ENCODE results near the gene ZIC2. TPM values are rescaled to one million over a fixed set of nuclear protein-coding genes. Genes with fewer than 3 reads are reported as not detected.
A peak's percentile ranks its signal among the peaks of the same experiment; 100 is the strongest.

ZIC2 gene
- total RNA-seq, 1 donor from 2014 or later: 21.9 TPM

GRCh38 chr13:99980824-99981734 is 505 bp upstream of the ZIC2 start:
- peak; percentile 69 for DNase-seq
- peaks cover 16% of the 10 kb centered on the region for H3K4me1 Mint-ChIP-seq (ENCODE audit: low read depth, unreplicated experiment)
- peaks cover 19% of the 10 kb centered on the region for H3K9me3 Mint-ChIP-seq (ENCODE audit: unreplicated experiment)
- H3K27me3 Mint-ChIP-seq (ENCODE audit: unreplicated experiment): peaks cover 40% of the 10 kb centered on the region
- no peak overlapping the region for H3K27ac Mint-ChIP-seq (ENCODE audit: unreplicated experiment)
- TF ChIP-seq CTCF (IDR thresholded peaks at IDR 0.05; ENCODE audit: partially characterized antibody, unreplicated experiment): no peak
- H3K4me3 Mint-ChIP-seq (ENCODE audit: unreplicated experiment): peak overlapping the region; percentile 71
- H3K36me3 Mint-ChIP-seq (ENCODE audit: unreplicated experiment): no peaks in the 10 kb centered on the region

- TF ChIP-seq CTCF (IDR thresholded peaks at IDR 0.05; ENCODE audit: partially characterized antibody, unreplicated experiment): no peak
- peak overlapping the region; percentile 93 for H3K4me3 Mint-ChIP-seq (ENCODE audit: unreplicated experiment)
- DNase-seq: peak; percentile 66
- peak overlapping the region; percentile 75 for H3K27ac Mint-ChIP-seq (ENCODE audit: unreplicated experiment)
- peaks cover 18% of the 10 kb centered on the region for H3K4me1 Mint-ChIP-seq (ENCODE audit: low read depth, unreplicated experiment)
- no peaks in the 10 kb centered on the region for H3K36me3 Mint-ChIP-seq (ENCODE audit: unreplicated experiment)
- H3K9me3 Mint-ChIP-seq (ENCODE audit: unreplicated experiment): peaks cover 17% of the 10 kb centered on the region
- H3K27me3 Mint-ChIP-seq (ENCODE audit: unreplicated experiment): peaks cover 41% of the 10 kb centered on the region
Measured at GRCh38 chr13:99982036-99982730, 599 bp downstream of the ZIC2 start.

GRCh38 chr13:99982731-99983498 is 1.3 kb downstream of the ZIC2 start:
- Mint-ChIP-seq H3K9me3 (ENCODE audit: unreplicated experiment) (peaks cover 17% of the 10 kb centered on the region), H3K27me3 (ENCODE audit: unreplicated experiment) (peaks cover 45% of the 10 kb centered on the region), H3K36me3 (ENCODE audit: unreplicated experiment) (no peaks in the 10 kb centered on the region), H3K27ac (ENCODE audit: unreplicated experiment) (peak overlapping the region; percentile 75), H3K4me3 (ENCODE audit: unreplicated experiment) (peak overlapping the region; percentile 93), H3K4me1 (ENCODE audit: low read depth, unreplicated experiment) (peaks cover 18% of the 10 kb centered on the region)
- peak; percentile 35 for DNase-seq
- TF ChIP-seq CTCF (IDR thresholded peaks at IDR 0.05; ENCODE audit: partially characterized antibody, unreplicated experiment): no peak

- DNase-seq: peak; percentile 34
- peak overlapping the region; percentile 75 for H3K27ac Mint-ChIP-seq (ENCODE audit: unreplicated experiment)
- H3K9me3 Mint-ChIP-seq (ENCODE audit: unreplicated experiment): peaks cover 17% of the 10 kb centered on the region
- TF ChIP-seq CTCF (IDR thresholded peaks at IDR 0.05; ENCODE audit: partially characterized antibody, unreplicated experiment): no peak
- peaks cover 45% of the 10 kb centered on the region for H3K27me3 Mint-ChIP-seq (ENCODE audit: unreplicated experiment)
- H3K4me1 Mint-ChIP-seq (ENCODE audit: low read depth, unreplicated experiment): peaks cover 18% of the 10 kb centered on the region
- no peaks in the 10 kb centered on the region for H3K36me3 Mint-ChIP-seq (ENCODE audit: unreplicated experiment)
- H3K4me3 Mint-ChIP-seq (ENCODE audit: unreplicated experiment): peak overlapping the region; percentile 93
Measured at GRCh38 chr13:99983499-99984401, 2.2 kb downstream of the ZIC2 start.
